ENCODE measurements around the gene MAST4. TPM values are rescaled to one million over a fixed set of nuclear protein-coding genes. Genes with fewer than 3 reads are reported as not detected.

Gene MAST4
- total and polyA plus RNA-seq, 2 of the 8 experiments (the other 6 are each of a cell fraction or from before 2014, with no cell fraction given): 1.5 to 2.6 TPM

- Histone ChIP-seq H3K36me3 (ENCODE audit: control insufficient read depth in 2 of 4, insufficient read depth in 4 of 4, low read length in 3 of 4) (no peaks in the 10 kb centered on the region), H3K79me2 (ENCODE audit: control insufficient read depth in 1 of 2, insufficient read depth in 2 of 2, low read length in 2 of 2) (no peaks in the 10 kb centered on the region), H2BK12ac (ENCODE audit: low read depth, low read length) (no peak overlapping the region), H3K23ac (ENCODE audit: insufficient read length) (no peak overlapping the region), H2BK15ac (ENCODE audit: low read length) (no peak overlapping the region), H3K9ac (replicated peaks in 1 of 4; ENCODE audit: extremely low read depth in 1 of 4, low read depth in 3 of 4, low read length in 3 of 4) (no peak overlapping the region), H3K79me1 (ENCODE audit: low read depth, low read length) (no peaks in the 10 kb centered on the region), H4K8ac (ENCODE audit: extremely low read depth, insufficient read depth, low read length) (no peak overlapping the region), H3K56ac (replicated peaks; ENCODE audit: insufficient read length, low read depth, low read length) (no peak overlapping the region), H3K14ac (ENCODE audit: insufficient read length) (no peak overlapping the region), H2AK5ac (ENCODE audit: low read depth, low read length) (no peak overlapping the region), H2BK120ac (replicated peaks; ENCODE audit: low read depth, low read length) (no peak overlapping the region), H3K18ac (ENCODE audit: extremely low read depth, low read length) (no peak overlapping the region), H4K91ac (replicated peaks; ENCODE audit: insufficient read length, low read length) (no peak overlapping the region), H3K27ac (ENCODE audit: low read depth, low read length) (no peak overlapping the region), H4K20me1 (replicated peaks in 1 of 2; ENCODE audit: control insufficient read depth in 1 of 2, insufficient read depth in 2 of 2, low read length in 2 of 2) (no peaks in the 10 kb centered on the region), H3K4me1 (replicated peaks in 1 of 4; ENCODE audit: control insufficient read depth in 3 of 4, insufficient read depth in 4 of 4, low read length in 3 of 4) (no peaks in the 10 kb centered on the region), H2BK20ac (ENCODE audit: low read length) (no peak overlapping the region), H3K9me3 (ENCODE audit: insufficient read depth in 2 of 2, low read depth in 1 of 2, low read length in 1 of 2) (no peaks in the 10 kb centered on the region), H2BK5ac (ENCODE audit: low read depth, low read length) (no peak overlapping the region), H2AFZ (ENCODE audit: low read length) (no peak overlapping the region), H3K4ac (replicated peaks; ENCODE audit: insufficient read length, low read depth, low read length) (no peak overlapping the region), H3K4me3 (ENCODE audit: extremely low read depth in 1 of 4, insufficient read depth in 2 of 4, low read depth in 3 of 4, low read length in 4 of 4) (no peak overlapping the region), H4K5ac (ENCODE audit: insufficient read length, low read depth, low read length) (no peak overlapping the region), H3K4me2 (ENCODE audit: insufficient read depth in 1 of 2, low read depth in 2 of 2, low read length in 2 of 2) (no peak overlapping the region), H3K27me3 (replicated peaks in 1 of 4; ENCODE audit: control insufficient read depth in 3 of 4, extremely low read depth in 1 of 4, insufficient read depth in 3 of 4, low read length in 3 of 4) (no peaks in the 10 kb centered on the region), H3K23me2 (ENCODE audit: low read depth, low read length) (no peaks in the 10 kb centered on the region)
- TF ChIP-seq RNF2 (IDR thresholded peaks at IDR 0.05; ENCODE audit: borderline replicate concordance, low read depth, low read length, missing control alignments, poor library complexity, severe bottlenecking): no peak
- TF ChIP-seq KDM5A (IDR thresholded peaks at IDR 0.05; ENCODE audit: low read length): no peak
- TF ChIP-seq BRCA1 (IDR thresholded peaks at IDR 0.05; ENCODE audit: low read depth, low read length): no peak
- DNase-seq (ENCODE audit: low read depth in 1 of 2, low spot score in 2 of 2) (no peak), FAIRE-seq (no peak)
- WGBS, 2 experiments (ENCODE audit: extremely low coverage in 1 of 2, insufficient coverage in 1 of 2, insufficient read length in 1 of 2, insufficient replicate concordance in 2 of 2, low coverage in 1 of 2, low lambda C conversion rate in 2 of 2, missing lambda C conversion rate in 1 of 2): 91% methylated on average over 3 of the region's 3 CpGs; no CpG with 5 or more reads in 1 of the 2 experiments
- CTCF ChIA-PET (ENCODE audit: partially characterized antibody): interaction anchor here (1.0 kb wide), 1 partner anchor 100 kb away, joined by 3 read pairs; no protein-coding TSS in a partner anchor
- POLR2A ChIA-PET (ENCODE audit: partially characterized antibody): no interaction called here
Measured at GRCh38 chr5:67133776-67134175, 537.6 kb downstream of the MAST4 start.

Measured in H1 (cell line).